HG02870 (cell line): ENCODE results near the gene GAGE10.
"Not testable (repeated sequence)": the region's sequence is repeated elsewhere in the genome, so short reads cannot be mapped to it uniquely, and the experiment has no call there.

Experiments
- ATAC-seq: cut with Tn5 transposase; IDR thresholded peaks from one replicate; pipeline ENCODE4 v1.9.1; 2021; ENCODE audit warnings: mild to moderate bottlenecking, moderate library complexity; ENCODE audit not compliant: unreplicated experiment

Gene GAGE10

GRCh38 chrX:49322266-49322665 lies 18.8 kb downstream of the GAGE10 start:
- not testable (repeated sequence) for ATAC-seq

- ATAC-seq, result not testable (repeated sequence)
These were observed 20.3 kb downstream of the GAGE10 start for GRCh38 chrX:49323735-49324134.

- ATAC-seq, result not testable (repeated sequence)
These were observed 27.0 kb downstream of the GAGE10 start for GRCh38 chrX:49330421-49330820.

- ATAC-seq, result not testable (repeated sequence)
These were observed 27.8 kb downstream of the GAGE10 start, which contains the start of gene GAGE13 for GRCh38 chrX:49331282-49331681. GAGE13 (plus strand) TSS chrX:49331582; CDS start chrX:49332738, 1,156 bp downstream.

- not testable (repeated sequence) for ATAC-seq
These were observed 28.4 kb downstream of the GAGE10 start for GRCh38 chrX:49331841-49332240.

- ATAC-seq, result not testable (repeated sequence)
These were observed 38.0 kb downstream of the GAGE10 start for GRCh38 chrX:49341449-49341848.

- not testable (repeated sequence) for ATAC-seq
These were observed 41.2 kb downstream of the GAGE10 start for GRCh38 chrX:49344496-49345175.

GRCh38 chrX:49345402-49345801 lies 42.0 kb downstream of the GAGE10 start:
- not testable (repeated sequence) for ATAC-seq

- ATAC-seq, result not testable (repeated sequence)
These were observed 42.7 kb downstream of the GAGE10 start for GRCh38 chrX:49346150-49346549.
